ENCODE measurements around the gene FHAD1. TPM values are rescaled to one million over a fixed set of nuclear protein-coding genes. Genes with fewer than 3 reads are reported as not detected.

FHAD1 gene
- total RNA-seq, 4 donors from 2014 or later = under 0.01 to 0.26 (median 0.06) TPM; not detected in 1

DNA sequence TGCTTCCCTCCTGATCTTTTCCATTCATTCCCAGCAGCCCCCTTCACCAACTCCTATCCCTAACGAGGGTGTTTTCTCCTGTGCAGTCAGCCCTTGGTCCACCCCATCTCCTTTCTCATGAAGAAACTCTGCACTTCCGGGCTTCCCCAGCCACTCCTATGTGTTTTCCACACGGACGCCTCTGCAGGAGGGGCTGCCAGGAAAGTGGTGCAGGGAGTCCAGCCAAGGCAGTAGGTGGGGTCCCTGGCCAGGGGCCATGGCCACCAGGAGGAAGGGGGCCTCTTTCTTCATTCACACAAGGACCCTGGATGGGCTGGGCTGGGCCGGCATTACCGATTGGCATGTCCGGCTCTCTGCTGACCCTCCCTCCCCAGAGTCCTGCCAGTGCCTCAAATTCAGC is 89.8 kb downstream of the FHAD1 start:
- Histone ChIP-seq H3K4me1 (peaks cover 19 to 28% (median 26%) of the 10 kb centered on the region in 4 donors), H3K27me3 (no peaks in the 10 kb centered on the region), H3K9me3 (no peaks in the 10 kb centered on the region), H3K27ac (replicated peaks in 1 of 4) (peak overlapping the region; percentile 41 to 70 (median 55)), H3K4me3 (no peak overlapping the region), H3K36me3 (no peaks in the 10 kb centered on the region)
- DNase-seq (ENCODE audit: extremely low spot score) = no peak
- no peak for TF ChIP-seq EP300 (IDR thresholded peaks at IDR 0.05)
- TF ChIP-seq, protein P1, sequence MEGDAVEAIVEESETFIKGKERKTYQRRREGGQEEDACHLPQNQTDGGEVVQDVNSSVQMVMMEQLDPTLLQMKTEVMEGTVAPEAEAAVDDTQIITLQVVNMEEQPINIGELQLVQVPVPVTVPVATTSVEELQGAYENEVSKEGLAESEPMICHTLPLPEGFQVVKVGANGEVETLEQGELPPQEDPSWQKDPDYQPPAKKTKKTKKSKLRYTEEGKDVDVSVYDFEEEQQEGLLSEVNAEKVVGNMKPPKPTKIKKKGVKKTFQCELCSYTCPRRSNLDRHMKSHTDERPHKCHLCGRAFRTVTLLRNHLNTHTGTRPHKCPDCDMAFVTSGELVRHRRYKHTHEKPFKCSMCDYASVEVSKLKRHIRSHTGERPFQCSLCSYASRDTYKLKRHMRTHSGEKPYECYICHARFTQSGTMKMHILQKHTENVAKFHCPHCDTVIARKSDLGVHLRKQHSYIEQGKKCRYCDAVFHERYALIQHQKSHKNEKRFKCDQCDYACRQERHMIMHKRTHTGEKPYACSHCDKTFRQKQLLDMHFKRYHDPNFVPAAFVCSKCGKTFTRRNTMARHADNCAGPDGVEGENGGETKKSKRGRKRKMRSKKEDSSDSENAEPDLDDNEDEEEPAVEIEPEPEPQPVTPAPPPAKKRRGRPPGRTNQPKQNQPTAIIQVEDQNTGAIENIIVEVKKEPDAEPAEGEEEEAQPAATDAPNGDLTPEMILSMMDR (IDR thresholded peaks at IDR 0.05) = no peak
- no peak for TF ChIP-seq POLR2AphosphoS5 (IDR thresholded peaks at IDR 0.05)
- TF ChIP-seq POLR2A (IDR thresholded peaks at IDR 0.05; ENCODE audit: low read depth) = no peak
- intact Hi-C loops (cut with DNase I) = loop anchor here (5.0 kb wide), 1 partner anchor 70 kb away; the partner anchor contains the start of gene EFHD2
- 73% methylated on average over 7 of the region's 7 CpGs for WGBS

DNA sequence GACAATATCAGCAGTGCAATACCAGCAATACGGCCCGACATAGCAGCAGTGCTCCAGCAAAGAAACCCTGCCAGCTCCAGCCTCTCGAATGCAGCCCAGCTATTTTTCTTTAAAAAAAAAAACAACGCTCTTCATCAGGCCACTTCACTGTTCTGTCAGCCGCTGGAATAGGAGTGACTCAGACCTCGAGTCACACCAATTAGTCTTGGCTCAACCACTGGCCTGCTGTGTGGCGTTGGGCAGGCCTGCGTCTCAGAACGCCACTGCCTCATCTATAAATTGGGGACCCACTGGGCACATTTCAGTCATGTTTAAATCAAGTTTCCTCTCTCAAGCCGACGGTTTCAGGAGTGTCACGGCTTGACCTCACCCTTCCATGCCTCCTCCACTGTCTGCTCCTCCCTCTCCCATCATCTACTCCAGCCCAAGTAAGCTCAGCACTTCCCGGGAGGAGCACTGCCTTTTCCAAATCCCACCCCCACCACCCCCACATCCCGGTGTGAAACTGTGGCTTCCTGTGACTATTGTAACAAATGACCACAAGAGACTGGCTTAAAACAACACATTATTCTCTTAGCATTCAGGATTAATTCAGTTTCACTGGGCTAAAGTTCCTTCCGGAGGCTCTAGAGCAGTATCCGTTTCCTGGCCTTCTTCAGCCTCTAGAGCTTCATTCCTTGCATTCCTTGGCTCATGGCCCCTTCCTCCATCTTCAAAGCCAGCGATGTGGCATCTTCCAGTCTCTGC is 90.8 kb downstream of the FHAD1 start:
- 45% methylated on average over 17 of the region's 17 CpGs for WGBS
- Histone ChIP-seq H3K4me3 (no peak overlapping the region), H3K36me3 (no peaks in the 10 kb centered on the region), H3K4me1 (peaks cover 25 to 38% (median 30%) of the 10 kb centered on the region in 4 donors), H3K27ac (replicated peaks in 1 of 4) (peak overlapping the region; percentile 41 to 70 (median 55)), H3K9me3 (no peaks in the 10 kb centered on the region), H3K27me3 (no peaks in the 10 kb centered on the region)
- DNase-seq (ENCODE audit: extremely low spot score) = no peak
- intact Hi-C loops (cut with DNase I) = loop anchor here (5.0 kb wide), 1 partner anchor 69 kb away; the partner anchor contains the start of gene EFHD2
- TF ChIP-seq, protein P1 (IDR thresholded peaks at IDR 0.05) = no peak
- peak in 1 of 2 donors; percentile 24 for TF ChIP-seq POLR2AphosphoS5 (IDR thresholded peaks at IDR 0.05)

DNA sequence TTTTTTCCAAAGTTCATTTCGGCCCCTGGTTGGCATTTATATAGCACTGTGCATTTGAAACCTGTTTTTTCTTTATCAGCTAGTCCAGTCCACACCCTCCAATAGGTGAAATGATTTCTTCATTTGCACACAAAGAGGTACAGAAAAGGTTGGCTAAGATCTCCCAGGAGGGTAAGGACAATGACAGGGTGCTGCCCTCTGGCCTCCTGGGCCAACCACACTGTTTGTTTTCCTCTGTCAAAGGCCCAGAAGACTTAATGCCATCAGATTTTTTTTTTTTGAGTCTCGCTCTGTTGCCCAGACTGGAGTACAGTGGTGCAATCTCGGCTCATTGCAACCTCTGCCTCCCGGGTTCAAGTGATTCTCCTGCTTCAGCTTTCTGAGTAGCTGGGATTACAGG is 92.5 kb downstream of the FHAD1 start:
- peaks cover 34 to 55% (median 43%) of the 10 kb centered on the region in 4 donors for H3K4me1 ChIP-seq
- H3K36me3 ChIP-seq = no peaks in the 10 kb centered on the region
- no peaks in the 10 kb centered on the region for H3K9me3 ChIP-seq
- H3K4me3 ChIP-seq = no peak overlapping the region
- DNase-seq (ENCODE audit: extremely low spot score) = no peak
- no peak for TF ChIP-seq EP300 (IDR thresholded peaks at IDR 0.05)
- TF ChIP-seq, protein P1 (IDR thresholded peaks at IDR 0.05) = no peak
- no peak for TF ChIP-seq POLR2AphosphoS5 (IDR thresholded peaks at IDR 0.05)
- no peak for TF ChIP-seq POLR2A (IDR thresholded peaks at IDR 0.05; ENCODE audit: low read depth)
- H3K27ac ChIP-seq (replicated peaks in 1 of 4) = no peak overlapping the region
- H3K27me3 ChIP-seq = no peaks in the 10 kb centered on the region
- 96% methylated on average over 4 of the region's 4 CpGs for WGBS
- intact Hi-C loops (cut with DNase I) = loop anchor here (5.0 kb wide), 1 partner anchor 68 kb away; the partner anchor contains the start of gene EFHD2

DNA sequence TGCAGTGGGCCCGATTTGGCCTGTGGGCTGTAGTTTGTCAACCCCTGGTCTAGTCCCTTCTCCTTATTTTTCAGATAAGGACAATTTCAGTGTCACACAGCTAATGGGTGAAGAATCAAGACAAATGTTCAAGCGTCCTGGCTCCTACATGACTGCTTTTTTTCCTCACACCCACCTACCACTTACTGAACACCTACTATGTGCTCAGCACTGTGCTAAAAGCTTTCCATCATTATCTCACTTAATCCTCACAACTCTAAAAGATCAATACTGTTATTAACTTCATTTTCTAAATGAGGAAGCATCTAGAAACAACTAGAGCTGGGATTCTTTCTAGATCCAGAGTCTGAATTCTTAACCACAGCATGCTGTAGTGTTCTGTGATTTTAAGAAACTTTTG is 94.2 kb downstream of the FHAD1 start:
- Histone ChIP-seq H3K4me1 (peaks cover 39 to 66% (median 53%) of the 10 kb centered on the region in 4 donors), H3K27ac (replicated peaks in 1 of 4) (peak overlapping the region; percentile 42 to 74 (median 60)), H3K27me3 (no peaks in the 10 kb centered on the region), H3K4me3 (no peak overlapping the region), H3K36me3 (no peaks in the 10 kb centered on the region), H3K9me3 (no peaks in the 10 kb centered on the region)
- 88% methylated on average over 2 of the region's 2 CpGs for WGBS
- intact Hi-C loops (cut with DNase I) = no loop called here
- no peak for DNase-seq (ENCODE audit: extremely low spot score)
- TF ChIP-seq POLR2AphosphoS5 (IDR thresholded peaks at IDR 0.05) = no peak
- no peak for TF ChIP-seq EP300 (IDR thresholded peaks at IDR 0.05)
- TF ChIP-seq, protein P1 (IDR thresholded peaks at IDR 0.05) = no peak
- TF ChIP-seq POLR2A (IDR thresholded peaks at IDR 0.05; ENCODE audit: low read depth) = no peak

Measured in esophagus muscularis mucosa (tissue), 4 donors.